HG03457 (cell line): ENCODE data around the gene ANKRD31.

Source experiments
- ATAC-seq: cut with Tn5 transposase; IDR thresholded peaks from one replicate; pipeline ENCODE4 v1.9.1; 2021; ENCODE audit warnings: moderate number of reproducible peaks; ENCODE audit not compliant: unreplicated experiment

Gene ANKRD31

DNA sequence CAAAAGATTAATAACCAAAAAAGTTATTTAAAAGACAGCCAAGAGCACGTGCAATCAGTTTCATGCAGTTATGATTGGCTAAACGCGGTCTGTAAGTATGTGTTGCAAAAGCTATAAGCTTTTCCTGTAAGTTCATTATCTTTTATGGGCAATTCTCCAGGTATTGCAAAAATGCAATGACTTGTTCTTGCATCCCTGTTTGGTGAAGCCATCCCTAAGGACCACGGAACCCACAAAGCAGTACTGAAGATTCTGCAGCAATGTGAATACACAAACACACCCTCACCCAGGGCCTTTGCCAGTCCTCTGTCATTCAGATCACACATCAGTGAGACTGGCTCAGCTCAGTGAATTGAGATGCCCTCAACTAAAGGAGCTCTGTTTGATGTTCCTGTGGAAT, 195.7 kb downstream of the ANKRD31 start:
- no peak for ATAC-seq

GRCh38 chr5:75037106-75037505, 199.6 kb downstream of the ANKRD31 start:
- no peak for ATAC-seq

GRCh38 chr5:75034137-75034739, 202.4 kb downstream of the ANKRD31 start:
- ATAC-seq: no peak

GRCh38 chr5:75031366-75031765, 205.3 kb downstream of the ANKRD31 start:
- ATAC-seq: no peak

GRCh38 chr5:75028090-75028489, 208.6 kb downstream of the ANKRD31 start:
- no peak for ATAC-seq

GRCh38 chr5:75023368-75024159, 213.1 kb downstream of the ANKRD31 start:
- no peak for ATAC-seq

- no peak for ATAC-seq
Observed at GRCh38 chr5:75021800-75022199, 214.9 kb downstream of the ANKRD31 start.

GRCh38 chr5:75021219-75021618, 215.5 kb downstream of the ANKRD31 start:
- ATAC-seq: no peak

DNA sequence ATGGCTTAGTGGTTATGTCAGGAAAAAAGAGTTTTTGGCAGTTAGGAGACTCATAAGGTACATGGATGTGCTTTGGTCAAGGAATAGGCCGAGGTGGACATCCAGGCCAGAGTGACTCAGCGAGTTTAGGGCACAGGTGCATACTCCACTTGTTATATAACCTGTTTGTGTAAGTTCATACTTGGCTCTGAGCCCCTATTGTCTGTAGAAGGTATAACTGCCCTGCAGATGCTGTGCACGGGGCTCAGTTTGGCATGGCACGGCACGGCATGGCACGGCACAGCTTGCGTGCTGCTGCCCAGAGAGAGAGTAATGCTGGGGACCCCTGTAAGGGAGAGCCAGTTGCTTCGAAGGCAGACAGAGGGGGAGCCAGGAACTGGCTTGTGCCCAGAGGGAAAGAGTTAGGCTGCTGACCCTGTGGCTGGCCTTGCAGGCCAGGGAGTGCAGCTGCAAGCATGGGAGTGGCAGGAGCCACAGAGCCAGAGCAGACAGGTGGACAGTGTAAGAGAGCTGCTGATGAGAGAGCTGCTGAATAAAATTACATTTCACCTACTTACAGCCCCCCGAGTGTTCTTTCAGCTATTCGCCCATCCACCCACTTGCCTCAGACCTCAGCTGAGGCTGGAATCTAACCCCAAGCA, 216.5 kb downstream of the ANKRD31 start:
- ATAC-seq: no peak

DNA sequence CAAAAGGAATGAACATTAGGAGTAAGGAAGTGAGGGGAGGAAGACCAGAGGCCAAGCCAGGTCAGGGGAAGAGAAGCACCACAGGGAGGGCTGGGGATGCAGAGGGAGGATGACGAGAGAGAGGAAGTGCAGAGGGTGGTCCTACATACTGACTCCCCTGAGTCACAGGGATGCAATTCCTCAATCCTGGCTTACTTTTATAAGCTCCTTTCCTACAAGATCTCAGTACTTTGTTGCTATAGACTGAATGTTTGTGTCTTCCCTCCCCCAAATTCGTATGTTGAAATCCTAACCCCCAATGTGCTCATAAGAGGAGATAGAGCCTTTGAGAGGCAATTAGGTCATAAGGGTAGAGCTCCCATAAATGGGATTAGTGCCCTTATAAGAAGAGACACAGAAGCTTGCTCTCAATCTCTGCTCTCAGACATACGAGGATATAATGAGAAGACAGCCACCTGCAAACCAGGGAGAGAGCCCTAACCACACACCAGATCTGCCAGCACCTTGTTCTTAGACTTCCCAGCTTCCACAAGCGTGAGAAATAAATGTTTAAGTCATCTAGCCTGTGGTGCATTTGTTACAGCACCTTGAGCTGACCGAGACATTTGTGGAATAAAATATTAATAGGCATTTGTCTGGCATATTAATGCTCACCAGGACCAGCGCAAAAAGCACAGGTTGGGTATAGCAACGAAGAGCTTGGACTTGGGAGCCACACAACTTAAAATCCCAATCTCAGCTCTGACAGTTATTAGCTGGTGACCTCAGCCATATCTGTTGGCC, 217.7 kb downstream of the ANKRD31 start:
- no peak for ATAC-seq
